Panc1 (cell line): ENCODE results near the gene TMEM132E. TPM values are rescaled to one million over a fixed set of nuclear protein-coding genes. Genes with fewer than 3 reads are reported as not detected.

ENCODE experiments used
- ATAC-seq: fragments of 200-7000 bp; cut with Tn5 transposase; 2 replicates; pipeline ENCODE4 v1.9.1; 2020; ENCODE audit warnings: mild to moderate bottlenecking, moderate library complexity
- BruUV-seq: library from RNA; stranded (reverse); fragments of 400-500 nt; replicated peaks from 2 replicates; lab custom pipeline; 2021; lab: Mats Ljungman, UMichigan
- CTCF ChIA-PET: fragments of 300-600 bp; sonication (Branson Sonifier 250); formaldehyde crosslinking; loops from one replicate; lab custom pipeline; 2022; ENCODE audit warnings: antibody characterized with exemption; lab: Charles Lee
- POLR2A ChIA-PET: fragments of 300-600 bp; sonication (Branson Sonifier 250); formaldehyde crosslinking; loops from one replicate; lab custom pipeline; 2022; ENCODE audit warnings: antibody characterized with exemption; lab: Charles Lee
- DNase-seq: peaks from one replicate; pipeline ENCODE4 v3.0.0-alpha.2; 2010; ENCODE audit warnings: low read depth, low spot score
- H3K27ac ChIP-seq: 2 replicates; pipeline ENCODE4 v1.5.1; 2011; ENCODE audit warnings: mild to moderate bottlenecking, low read length, inconsistent platforms
- H3K27me3 ChIP-seq: fragments of 200-500 bp; sonication (Bioruptor generic); 2 replicates; pipeline ENCODE4 v1.6.0; 2014; ENCODE audit warnings: low read length, inconsistent platforms; ENCODE audit not compliant: control insufficient read depth, insufficient read depth
- H3K36me3 ChIP-seq: fragments of 200-500 bp; sonication (Bioruptor generic); 2 replicates; pipeline ENCODE4 v1.5.1; 2014; ENCODE audit warnings: inconsistent platforms, mild to moderate bottlenecking, low read length, moderate library complexity; ENCODE audit not compliant: control insufficient read depth, insufficient read depth
- H3K4me1 ChIP-seq: 2 replicates; pipeline ENCODE4 v1.5.1; 2011; ENCODE audit warnings: inconsistent platforms, mild to moderate bottlenecking, low read length, moderate library complexity; ENCODE audit not compliant: control insufficient read depth, insufficient read depth
- H3K4me3 ChIP-seq, 2 experiments: 2 replicates each; pipeline ENCODE4 v1.5.1; 2011 to 2012; ENCODE audit warnings: low read depth in 2 of 2, low read length in 2 of 2, mild to moderate bottlenecking in 2 of 2, inconsistent platforms in 1 of 2, moderate library complexity in 1 of 2
- H3K9me3 ChIP-seq: fragments of 200-500 bp; sonication (Bioruptor generic); 2 replicates; pipeline ENCODE4 v1.5.1; 2014; ENCODE audit warnings: low read depth, mild to moderate bottlenecking, inconsistent platforms, low read length, moderate library complexity; ENCODE audit not compliant: control insufficient read depth, insufficient read depth
- CTCF ChIP-seq: fragments of 450-650 bp; IDR thresholded peaks from 2 replicates; pipeline ENCODE4 v1.5.1; 2017; ENCODE audit warnings: mild to moderate bottlenecking
- POLR2AphosphoS5 ChIP-seq: IDR thresholded peaks from 2 replicates; pipeline ENCODE4 v1.6.1; 2012; ENCODE audit warnings: mild to moderate bottlenecking, low read depth, low read length, moderate library complexity
- SIN3A ChIP-seq: IDR thresholded peaks from 2 replicates; pipeline ENCODE4 v1.6.1; 2012; ENCODE audit warnings: low read depth, mild to moderate bottlenecking, low read length, moderate library complexity, borderline replicate concordance; ENCODE audit not compliant: insufficient read depth
- TCF7L2 ChIP-seq: IDR thresholded peaks from 2 replicates; pipeline ENCODE4 v1.6.1; 2011; ENCODE audit warnings: mild to moderate bottlenecking, low read depth, low read length, inconsistent platforms
- in situ Hi-C: cut with HindIII; loops from 2 replicates; pipeline ENCODE4 v1.10.0; 2016; ENCODE audit warnings: low sequenced_read_pairs, low pct_unique_long_range_greater_than_20kb
- intact Hi-C: fragments of 100-400 bp; cut with micrococcal nuclease; formaldehyde crosslinking; loops from one replicate; pipeline ENCODE4 v1.10.0; 2022; ENCODE audit not compliant: unreplicated experiment
- total RNA-seq: library from RNA; stranded (reverse); gene quantifications from one replicate; pipeline ENCODE4 v1.2.1, GENCODE V29; 2021; ENCODE audit not compliant: unreplicated experiment
- TF ChIP-seq, protein P1 (sequence below), 2 experiments: IDR thresholded peaks; 2 replicates each; pipeline ENCODE4 v1.6.1; 2011 to 2012; ENCODE audit warnings: low read depth in 2 of 2, control low read depth in 1 of 2, low read length in 1 of 2, mild to moderate bottlenecking in 1 of 2, moderate library complexity in 1 of 2; ENCODE audit not compliant: insufficient read depth in 1 of 2

TMEM132E gene
- total RNA-seq, 1 experiment from 2014 or later: not detected

- intact Hi-C loops: no loop called here
- no peak for ATAC-seq
- Histone ChIP-seq H3K27ac (no peak overlapping the region), H3K4me1 (no peaks in the 10 kb centered on the region), H3K9me3 (no peaks in the 10 kb centered on the region), H3K36me3 (no peaks in the 10 kb centered on the region), H3K27me3 (peaks cover 5% of the 10 kb centered on the region; the same call in 1 of the 2 replicates), H3K4me3 (no peak overlapping the region)
- DNase-seq: no peak
- POLR2A ChIA-PET: no interaction called here
- TF ChIP-seq TCF7L2 (no peak), POLR2AphosphoS5 (no peak), SIN3A (no peak), CTCF (no peak)
- TF ChIP-seq, protein P1, sequence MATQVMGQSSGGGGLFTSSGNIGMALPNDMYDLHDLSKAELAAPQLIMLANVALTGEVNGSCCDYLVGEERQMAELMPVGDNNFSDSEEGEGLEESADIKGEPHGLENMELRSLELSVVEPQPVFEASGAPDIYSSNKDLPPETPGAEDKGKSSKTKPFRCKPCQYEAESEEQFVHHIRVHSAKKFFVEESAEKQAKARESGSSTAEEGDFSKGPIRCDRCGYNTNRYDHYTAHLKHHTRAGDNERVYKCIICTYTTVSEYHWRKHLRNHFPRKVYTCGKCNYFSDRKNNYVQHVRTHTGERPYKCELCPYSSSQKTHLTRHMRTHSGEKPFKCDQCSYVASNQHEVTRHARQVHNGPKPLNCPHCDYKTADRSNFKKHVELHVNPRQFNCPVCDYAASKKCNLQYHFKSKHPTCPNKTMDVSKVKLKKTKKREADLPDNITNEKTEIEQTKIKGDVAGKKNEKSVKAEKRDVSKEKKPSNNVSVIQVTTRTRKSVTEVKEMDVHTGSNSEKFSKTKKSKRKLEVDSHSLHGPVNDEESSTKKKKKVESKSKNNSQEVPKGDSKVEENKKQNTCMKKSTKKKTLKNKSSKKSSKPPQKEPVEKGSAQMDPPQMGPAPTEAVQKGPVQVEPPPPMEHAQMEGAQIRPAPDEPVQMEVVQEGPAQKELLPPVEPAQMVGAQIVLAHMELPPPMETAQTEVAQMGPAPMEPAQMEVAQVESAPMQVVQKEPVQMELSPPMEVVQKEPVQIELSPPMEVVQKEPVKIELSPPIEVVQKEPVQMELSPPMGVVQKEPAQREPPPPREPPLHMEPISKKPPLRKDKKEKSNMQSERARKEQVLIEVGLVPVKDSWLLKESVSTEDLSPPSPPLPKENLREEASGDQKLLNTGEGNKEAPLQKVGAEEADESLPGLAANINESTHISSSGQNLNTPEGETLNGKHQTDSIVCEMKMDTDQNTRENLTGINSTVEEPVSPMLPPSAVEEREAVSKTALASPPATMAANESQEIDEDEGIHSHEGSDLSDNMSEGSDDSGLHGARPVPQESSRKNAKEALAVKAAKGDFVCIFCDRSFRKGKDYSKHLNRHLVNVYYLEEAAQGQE (IDR thresholded peaks at IDR 0.05; ENCODE audit: insufficient read depth in 1 of 2, low read depth in 2 of 2, low read length in 1 of 2): no peak
- BruUV-seq: no TSS peak
- in situ Hi-C loops: no loop called here
- CTCF ChIA-PET: no interaction called here
Measured at GRCh38 chr17:34570506-34570905, 8.9 kb upstream of the TMEM132E start.

DNA sequence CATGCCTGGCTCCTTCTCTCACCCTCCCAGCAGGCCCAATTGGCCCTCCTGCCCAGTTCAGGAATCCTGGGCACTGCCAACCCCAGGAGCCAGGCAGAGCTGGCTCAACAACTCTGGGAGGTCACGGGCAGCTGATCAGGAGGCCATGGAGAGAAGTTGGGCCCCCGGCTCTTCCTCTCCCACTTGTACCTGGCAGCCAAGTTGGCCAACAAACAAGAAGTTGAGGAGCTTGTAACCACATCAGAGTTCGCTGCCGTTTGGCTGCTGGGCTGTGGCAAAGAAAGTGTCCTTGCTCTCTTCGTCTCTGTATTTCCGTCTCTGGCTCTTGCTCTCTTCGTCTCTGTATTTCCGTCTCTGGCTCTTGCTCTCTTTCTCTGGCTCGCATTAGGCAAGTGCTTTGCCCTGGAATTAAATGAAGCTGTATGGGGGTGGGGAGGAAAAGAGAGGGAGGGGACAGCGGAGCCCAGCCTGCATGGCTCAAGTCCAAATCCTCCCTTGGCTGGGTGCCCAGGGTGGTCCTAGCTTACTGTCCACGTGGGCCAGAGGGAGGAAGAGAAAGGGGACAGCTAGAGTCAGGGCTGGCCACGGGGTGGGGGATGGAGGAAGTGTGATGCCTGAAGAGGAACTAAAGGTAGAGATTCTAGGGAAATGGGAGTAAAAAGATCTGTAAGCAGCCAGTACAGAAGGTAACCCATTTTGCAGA lies 7.8 kb upstream of the TMEM132E start:
- ATAC-seq (no peak), DNase-seq (no peak)
- no TSS peak for BruUV-seq
- Histone ChIP-seq H3K4me1 (no peaks in the 10 kb centered on the region), H3K27me3 (peaks cover 8% of the 10 kb centered on the region; the same call in 1 of the 2 replicates), H3K27ac (no peak overlapping the region), H3K4me3 (no peak overlapping the region), H3K9me3 (no peaks in the 10 kb centered on the region), H3K36me3 (no peaks in the 10 kb centered on the region)
- intact Hi-C loops: no loop called here
- ChIA-PET POLR2A (no interaction called here), CTCF (no interaction called here)
- TF ChIP-seq TCF7L2 (no peak), SIN3A (no peak)
- in situ Hi-C loops: no loop called here

- no peaks in the 10 kb centered on the region for H3K36me3 ChIP-seq
- ATAC-seq (no peak), DNase-seq (no peak)
- BruUV-seq: no TSS peak
- ChIA-PET CTCF (no interaction called here), POLR2A (no interaction called here)
- H3K4me3 ChIP-seq: no peak overlapping the region
- peaks cover 8% of the 10 kb centered on the region; the same call in 1 of the 2 replicates for H3K27me3 ChIP-seq
- no peaks in the 10 kb centered on the region for H3K9me3 ChIP-seq
- in situ Hi-C loops (no loop called here), intact Hi-C loops (no loop called here)
- no peak for TF ChIP-seq CTCF
- no peak for TF ChIP-seq POLR2AphosphoS5
- TF ChIP-seq SIN3A: no peak
- TF ChIP-seq, protein P1 (IDR thresholded peaks at IDR 0.05; ENCODE audit: insufficient read depth in 1 of 2, low read depth in 2 of 2, low read length in 1 of 2): no peak
- no peak for TF ChIP-seq TCF7L2
- H3K27ac ChIP-seq: no peak overlapping the region
- H3K4me1 ChIP-seq: no peaks in the 10 kb centered on the region
Measured at GRCh38 chr17:34572483-34572882, 6.9 kb upstream of the TMEM132E start.
